ENCODE measurements around the gene NSUN5. TPM values are rescaled to one million over a fixed set of nuclear protein-coding genes. Genes with fewer than 3 reads are reported as not detected.

The NSUN5 gene
- polyA plus RNA-seq, 1 donor (not counting 4 experiments of a cell fraction or from before 2014, with no cell fraction given), result 16.8 TPM

GRCh38 chr7:73343671-73344380 is 35.2 kb upstream of the NSUN5 start:
- DNase-seq (ENCODE audit: low read depth, low spot score) (no peak), FAIRE-seq (no peak)
- Histone ChIP-seq H3K36me3 (ENCODE audit: control insufficient read depth in 2 of 2, extremely low read depth in 1 of 2, insufficient read depth in 2 of 2, low read length in 2 of 2) (no peaks in the 10 kb centered on the region), H3K9me1 (ENCODE audit: control insufficient read depth, extremely low read depth, insufficient read depth, low read length) (no peaks in the 10 kb centered on the region), H3K9ac (ENCODE audit: control insufficient read depth, extremely low read depth, insufficient read depth, low read length) (no peak overlapping the region), H2AFZ (ENCODE audit: control insufficient read depth, low read length) (no peak overlapping the region), H3K27me3 (ENCODE audit: control insufficient read depth, extremely low read depth, insufficient read depth, low read length) (peaks cover 4% of the 10 kb centered on the region), H3K27ac (ENCODE audit: control insufficient read depth, insufficient read depth, low read length) (no peak overlapping the region), H4K20me1 (ENCODE audit: control insufficient read depth, extremely low read depth, insufficient read depth, low read length) (no peaks in the 10 kb centered on the region), H3K4me2 (ENCODE audit: control insufficient read depth, extremely low read depth, insufficient read depth, low read depth, low read length) (no peak overlapping the region), H3K9me3 (ENCODE audit: control insufficient read depth, low read depth, low read length) (no peaks in the 10 kb centered on the region), H3K4me3 (ENCODE audit: control insufficient read depth in 2 of 3, extremely low read depth in 1 of 3, insufficient read depth in 2 of 3, low read depth in 1 of 3, low read length in 3 of 3) (no peak overlapping the region), H3K4me1 (ENCODE audit: control insufficient read depth, extremely low read depth, insufficient read depth, low read length) (no peaks in the 10 kb centered on the region), H3K79me2 (ENCODE audit: control insufficient read depth, insufficient read depth, low read length) (no peaks in the 10 kb centered on the region)
- dilution Hi-C loops (cut with MboI; ENCODE audit: extremely low pct_ligation_motif_present, low sequenced_read_pairs), result no loop called here
- no peak for TF ChIP-seq EZH2 (IDR thresholded peaks at IDR 0.05; ENCODE audit: low read length)

- Histone ChIP-seq H2AFZ (ENCODE audit: control insufficient read depth, low read length) (no peak overlapping the region), H3K4me3 (ENCODE audit: control insufficient read depth in 2 of 3, extremely low read depth in 1 of 3, insufficient read depth in 2 of 3, low read depth in 1 of 3, low read length in 3 of 3) (no peak overlapping the region)
- dilution Hi-C loops (cut with MboI; ENCODE audit: extremely low pct_ligation_motif_present, low sequenced_read_pairs), result no loop called here
These were observed 34.0 kb upstream of the NSUN5 start for GRCh38 chr7:73342645-73343044.

More at GRCh38 chr7:73342645-73343044, 34.0 kb upstream of the NSUN5 start:
- H3K4me2 ChIP-seq (ENCODE audit: control insufficient read depth, extremely low read depth, insufficient read depth, low read depth, low read length), result no peak overlapping the region
- no peak overlapping the region for H3K9ac ChIP-seq (ENCODE audit: control insufficient read depth, extremely low read depth, insufficient read depth, low read length)
- no peak for DNase-seq (ENCODE audit: low read depth, low spot score)
- no peaks in the 10 kb centered on the region for H3K36me3 ChIP-seq (ENCODE audit: control insufficient read depth in 2 of 2, extremely low read depth in 1 of 2, insufficient read depth in 2 of 2, low read length in 2 of 2)
- no peaks in the 10 kb centered on the region for H4K20me1 ChIP-seq (ENCODE audit: control insufficient read depth, extremely low read depth, insufficient read depth, low read length)
- TF ChIP-seq EZH2 (IDR thresholded peaks at IDR 0.05; ENCODE audit: low read length), result no peak
- TF ChIP-seq, protein P1, sequence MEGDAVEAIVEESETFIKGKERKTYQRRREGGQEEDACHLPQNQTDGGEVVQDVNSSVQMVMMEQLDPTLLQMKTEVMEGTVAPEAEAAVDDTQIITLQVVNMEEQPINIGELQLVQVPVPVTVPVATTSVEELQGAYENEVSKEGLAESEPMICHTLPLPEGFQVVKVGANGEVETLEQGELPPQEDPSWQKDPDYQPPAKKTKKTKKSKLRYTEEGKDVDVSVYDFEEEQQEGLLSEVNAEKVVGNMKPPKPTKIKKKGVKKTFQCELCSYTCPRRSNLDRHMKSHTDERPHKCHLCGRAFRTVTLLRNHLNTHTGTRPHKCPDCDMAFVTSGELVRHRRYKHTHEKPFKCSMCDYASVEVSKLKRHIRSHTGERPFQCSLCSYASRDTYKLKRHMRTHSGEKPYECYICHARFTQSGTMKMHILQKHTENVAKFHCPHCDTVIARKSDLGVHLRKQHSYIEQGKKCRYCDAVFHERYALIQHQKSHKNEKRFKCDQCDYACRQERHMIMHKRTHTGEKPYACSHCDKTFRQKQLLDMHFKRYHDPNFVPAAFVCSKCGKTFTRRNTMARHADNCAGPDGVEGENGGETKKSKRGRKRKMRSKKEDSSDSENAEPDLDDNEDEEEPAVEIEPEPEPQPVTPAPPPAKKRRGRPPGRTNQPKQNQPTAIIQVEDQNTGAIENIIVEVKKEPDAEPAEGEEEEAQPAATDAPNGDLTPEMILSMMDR (optimal IDR thresholded peaks at IDR 0.05 in 1 of 3, IDR thresholded peaks at IDR 0.05 in 1 of 3, conservative IDR thresholded peaks at IDR 0.05 in 1 of 3; ENCODE audit: extremely low read depth in 1 of 3, insufficient read depth in 2 of 3, low read length in 3 of 3), result peak; percentile 24 to 48 (median 42)
- no peak overlapping the region for H3K27ac ChIP-seq (ENCODE audit: control insufficient read depth, insufficient read depth, low read length)
- H3K4me1 ChIP-seq (ENCODE audit: control insufficient read depth, extremely low read depth, insufficient read depth, low read length), result no peaks in the 10 kb centered on the region
- FAIRE-seq, result no peak
- peaks cover 4% of the 10 kb centered on the region for H3K27me3 ChIP-seq (ENCODE audit: control insufficient read depth, extremely low read depth, insufficient read depth, low read length)
- no peaks in the 10 kb centered on the region for H3K9me3 ChIP-seq (ENCODE audit: control insufficient read depth, low read depth, low read length)
- H3K79me2 ChIP-seq (ENCODE audit: control insufficient read depth, insufficient read depth, low read length), result no peaks in the 10 kb centered on the region
- H3K9me1 ChIP-seq (ENCODE audit: control insufficient read depth, extremely low read depth, insufficient read depth, low read length), result no peaks in the 10 kb centered on the region
